Measurements from ENCODE around the gene CRK.

GRCh38 chr17:1385861-1386260, 70.2 kb downstream of the CRK start:
- TF ChIP-seq CTCF (IDR thresholded peaks at IDR 0.05) (no peak), POLR2A (IDR thresholded peaks at IDR 0.05) (no peak)
